Stimulated activated CD4-positive, alpha-beta T cell treated with anti-CD3 and anti-CD28 coated beads, TNF-alpha, amount 100 ng/mL, for 4 hours (primary cell): ENCODE measurements around the gene MCIDAS.

Experiments
- DNase-seq, 3 experiments: peaks; one replicate each; pipeline ENCODE4 v3.0.0-alpha.2; 2020; ENCODE audit warnings: low read depth in 3 of 3

Gene MCIDAS

GRCh38 chr5:55222092-55222984 lies 4.8 kb downstream of the MCIDAS start:
- no peak for DNase-seq

- no peak for DNase-seq
Measured at GRCh38 chr5:55220433-55221185, 6.5 kb downstream of the MCIDAS start.

GRCh38 chr5:55219770-55220169 lies 7.3 kb downstream of the MCIDAS start:
- DNase-seq: no peak

DNA sequence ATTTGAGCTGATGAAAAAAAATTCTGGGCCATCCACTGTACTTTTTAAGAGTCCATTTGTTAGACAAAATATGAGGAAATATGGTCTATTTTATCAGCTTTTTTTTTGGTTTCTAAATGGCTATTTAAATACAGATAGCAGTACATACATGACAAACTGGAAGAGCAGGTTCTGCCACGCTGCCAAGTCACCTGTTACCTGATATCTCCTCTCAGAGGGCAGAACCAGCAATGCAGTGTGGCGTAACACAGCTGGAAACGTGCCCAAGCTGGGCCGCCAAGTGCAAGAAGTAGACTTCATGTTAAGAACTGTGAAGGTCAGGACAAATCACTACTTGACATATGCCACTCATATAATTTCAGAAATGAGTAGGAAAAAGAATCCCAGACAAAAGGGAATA lies 8.1 kb downstream of the MCIDAS start:
- no peak for DNase-seq

- DNase-seq: no peak
Measured at GRCh38 chr5:55211184-55211874, 15.8 kb downstream of the MCIDAS start.

- no peak for DNase-seq
Measured at GRCh38 chr5:55205001-55205400, 22.1 kb downstream of the MCIDAS start.

GRCh38 chr5:55191165-55191564 lies 36.0 kb downstream of the MCIDAS start:
- no peak for DNase-seq

GRCh38 chr5:55188656-55189540 lies 38.2 kb downstream of the MCIDAS start:
- no peak for DNase-seq

DNA sequence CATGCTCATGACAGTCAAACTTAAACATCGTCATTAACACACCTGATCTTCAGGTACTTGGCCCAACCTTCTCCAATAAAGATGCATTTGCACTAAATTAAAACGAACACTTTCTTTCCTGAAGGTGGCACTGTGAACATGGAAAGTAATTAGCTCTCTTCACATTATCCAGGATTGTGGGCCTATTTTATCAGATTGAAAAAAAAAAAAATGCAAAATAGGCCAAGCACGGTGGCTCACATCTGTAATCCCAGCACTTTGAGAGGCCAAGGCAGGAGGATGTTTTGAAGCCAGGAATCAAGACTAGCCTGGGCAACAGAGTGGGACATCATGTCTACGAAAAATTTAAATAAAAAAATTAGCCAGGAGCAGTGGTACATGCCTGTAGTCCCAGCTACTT lies 39.7 kb downstream of the MCIDAS start:
- no peak for DNase-seq

- DNase-seq: no peak
Measured at GRCh38 chr5:55180016-55180415, 47.1 kb downstream of the MCIDAS start.

- no peak for DNase-seq
Measured at GRCh38 chr5:55177078-55177477, 50.0 kb downstream of the MCIDAS start.

- DNase-seq: peak in 1 of 3 experiments; percentile 6
Measured at GRCh38 chr5:55176176-55176818, 50.8 kb downstream of the MCIDAS start.

DNA sequence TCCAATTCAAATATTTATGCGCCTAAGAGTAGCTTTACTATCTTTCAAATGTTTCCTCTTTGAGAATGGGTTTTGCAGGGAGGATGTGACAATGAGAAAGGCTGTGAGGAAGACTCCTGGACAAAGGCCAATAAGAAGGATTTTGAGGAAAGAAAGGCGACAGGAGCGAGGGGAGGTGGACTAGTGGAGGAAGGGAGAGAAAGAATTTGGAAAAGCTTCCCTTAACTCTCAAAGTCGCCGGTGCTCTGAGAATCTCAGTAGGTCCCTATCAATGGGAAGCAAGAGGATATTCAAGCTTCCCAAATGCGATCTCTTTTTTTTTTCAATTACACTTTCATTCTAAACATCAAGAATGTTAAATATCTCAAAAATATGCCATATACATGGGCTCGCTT lies 51.3 kb downstream of the MCIDAS start:
- DNase-seq: no peak

DNA sequence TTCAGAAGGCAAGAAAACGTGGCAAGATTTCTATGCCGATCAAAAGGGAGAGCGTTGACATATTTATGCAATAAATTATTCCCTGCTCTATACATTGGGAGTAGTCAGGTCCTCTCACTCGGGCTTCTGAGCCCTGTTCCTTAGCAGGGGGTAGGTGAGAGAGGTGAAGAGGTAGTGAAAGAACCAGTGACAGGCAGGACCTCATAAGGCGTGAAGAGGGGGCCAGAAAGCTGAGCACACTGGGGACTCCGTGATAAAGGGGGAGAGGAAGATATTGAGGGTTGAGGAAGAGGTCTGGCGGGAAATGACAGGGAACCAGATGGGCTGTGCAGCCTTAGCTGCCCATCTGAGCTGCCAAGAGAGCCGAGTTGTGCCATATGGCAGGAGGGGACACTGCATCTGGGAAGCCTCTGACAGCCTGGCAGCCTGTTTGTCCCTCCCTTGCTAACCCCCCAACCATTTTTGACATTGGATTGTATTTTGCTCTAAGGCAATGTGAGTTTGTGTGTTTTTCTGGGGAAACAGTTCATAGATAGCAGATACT lies 53.4 kb downstream of the MCIDAS start:
- no peak for DNase-seq

- DNase-seq: peak; percentile 52 to 68 (median 65)
Measured at GRCh38 chr5:55172937-55173686, 54.0 kb downstream of the MCIDAS start, which contains the start of gene CDC20B. TSS of gene CDC20B (minus strand) at chr5:55173177. CDS start at chr5:55173000, 177 bp downstream.

GRCh38 chr5:55172051-55172899 lies 54.8 kb downstream of the MCIDAS start:
- peak in 2 of 3 experiments; percentile 18 to 50 for DNase-seq

DNA sequence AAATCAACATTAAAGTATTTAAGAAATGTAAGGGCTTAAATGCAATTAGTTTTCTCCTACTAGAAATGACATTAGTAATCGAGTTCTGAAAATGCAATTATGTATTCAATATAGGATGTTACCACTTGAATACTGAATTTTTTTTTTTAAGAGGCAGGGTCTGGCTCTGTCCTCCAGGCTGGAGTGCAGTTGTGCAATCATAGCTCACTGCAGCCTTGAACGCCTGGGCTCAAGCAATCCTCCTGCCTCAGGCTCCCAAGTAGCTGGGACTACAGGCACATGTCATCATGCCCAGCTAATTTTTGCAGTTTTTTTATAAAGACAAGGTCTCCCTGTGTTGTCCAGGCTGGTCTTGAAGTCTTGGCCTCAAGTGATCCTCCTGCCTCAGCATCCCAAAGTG lies 55.6 kb downstream of the MCIDAS start:
- no peak for DNase-seq
